GM23248 (cell line): ENCODE results near the gene NEB. TPM values are rescaled to one million over a fixed set of nuclear protein-coding genes. Genes with fewer than 3 reads are reported as not detected.

Source experiments
- DNase-seq: peaks from one replicate; pipeline ENCODE4 v3.0.0-alpha.2; 2015
- H2AFZ ChIP-seq: fragments of 200-600 bp; sonication (generic); 2 replicates; pipeline ENCODE4 v1.6.1; 2016; ENCODE audit warnings: antibody characterized with exemption
- H3F3A ChIP-seq: fragments of 200-600 bp; sonication (generic); 2 replicates; pipeline ENCODE4 v1.6.1; 2016; ENCODE audit warnings: mild to moderate bottlenecking, antibody characterized with exemption, mixed run types; ENCODE audit not compliant: insufficient read depth
- H3K27ac ChIP-seq: fragments of 200-600 bp; sonication (generic); 2 replicates; pipeline ENCODE4 v1.5.1; 2016; ENCODE audit warnings: mild to moderate bottlenecking
- H3K27me3 ChIP-seq: fragments of 200-600 bp; sonication (generic); replicated peaks from 2 replicates; pipeline ENCODE4 v1.6.1; 2016; ENCODE audit warnings: mild to moderate bottlenecking; ENCODE audit not compliant: insufficient read depth
- H3K36me3 ChIP-seq: fragments of 200-600 bp; sonication (generic); 2 replicates; pipeline ENCODE4 v1.6.1; 2016; ENCODE audit warnings: low read depth, mild to moderate bottlenecking
- H3K4me1 ChIP-seq: fragments of 200-600 bp; sonication (generic); 2 replicates; pipeline ENCODE4 v1.6.1; 2016; ENCODE audit warnings: mild to moderate bottlenecking; ENCODE audit not compliant: insufficient read depth
- H3K4me2 ChIP-seq: fragments of 200-600 bp; sonication (generic); one replicate; pipeline ENCODE4 v1.6.1; 2016; ENCODE audit warnings: mild to moderate bottlenecking; ENCODE audit not compliant: unreplicated experiment
- H3K4me3 ChIP-seq: fragments of 200-600 bp; sonication (generic); 2 replicates; pipeline ENCODE4 v1.5.1; 2016; ENCODE audit warnings: mild to moderate bottlenecking
- H3K79me2 ChIP-seq: fragments of 200-600 bp; sonication (generic); 2 replicates; pipeline ENCODE4 v1.6.1; 2016; ENCODE audit warnings: mild to moderate bottlenecking; ENCODE audit not compliant: insufficient read depth
- H3K9ac ChIP-seq: fragments of 200-600 bp; sonication (generic); 2 replicates; pipeline ENCODE4 v1.6.1; 2016; ENCODE audit warnings: mild to moderate bottlenecking
- H3K9me2 ChIP-seq: fragments of 200-600 bp; sonication (generic); 2 replicates; pipeline ENCODE4 v1.6.1; 2016; ENCODE audit warnings: mixed run types, mild to moderate bottlenecking, moderate library complexity; ENCODE audit not compliant: insufficient read depth
- H3K9me3 ChIP-seq: fragments of 200-600 bp; sonication (generic); one replicate; pipeline ENCODE4 v1.6.1; 2017; ENCODE audit warnings: low read depth
- H4K20me1 ChIP-seq: fragments of 200-600 bp; sonication (generic); 2 replicates; pipeline ENCODE4 v1.6.0; 2016; ENCODE audit not compliant: insufficient read depth
- EZH2 ChIP-seq: fragments of 200-600 bp; sonication (generic); IDR thresholded peaks from 2 replicates; pipeline ENCODE4 v1.6.1; 2018; ENCODE audit warnings: antibody characterized with exemption, mild to moderate bottlenecking; ENCODE audit not compliant: insufficient read depth, poor library complexity, severe bottlenecking
- EZH2phosphoT487 ChIP-seq: fragments of 200-600 bp; sonication (generic); IDR thresholded peaks from 2 replicates; pipeline ENCODE4 v1.6.1; 2018; ENCODE audit warnings: antibody characterized with exemption, moderate library complexity, mild to moderate bottlenecking, low read depth; ENCODE audit not compliant: insufficient read depth
- WGBS, 2 experiments: methylation state at CpG; one replicate each; pipeline ENCODE4 v1.1.6; 2015 to 2017; ENCODE audit warnings: low lambda C conversion rate in 2 of 2, low coverage in 1 of 2; ENCODE audit errors: missing lambda C conversion rate in 2 of 2; 5-methylcytosine and 5-hydroxymethylcytosine counted together
- in situ Hi-C: fragments of 300-500 bp; cut with MboI; formaldehyde crosslinking; loops from 2 replicates; pipeline ENCODE4 v1.15.0; 2020
- polyA plus RNA-seq: library from polyadenylated mRNA; unstranded; fragments of >200 nt; fragmentation: Nextera tagmentation; extraction: Ambion mirVana; gene quantifications from 2 replicates; pipeline ENCODE4 v1.2.1, GENCODE V29; 2016
- total RNA-seq: library from RNA; depleted of rRNA; stranded (reverse); fragments of >200 nt; shearing (Covaris generic); gene quantifications from 2 replicates; pipeline ENCODE4 v1.2.3, GENCODE V29; 2014

Gene NEB
- total and polyA plus RNA-seq, 2 experiments from 2014 or later, result 0.11 to 1.5 TPM

DNA sequence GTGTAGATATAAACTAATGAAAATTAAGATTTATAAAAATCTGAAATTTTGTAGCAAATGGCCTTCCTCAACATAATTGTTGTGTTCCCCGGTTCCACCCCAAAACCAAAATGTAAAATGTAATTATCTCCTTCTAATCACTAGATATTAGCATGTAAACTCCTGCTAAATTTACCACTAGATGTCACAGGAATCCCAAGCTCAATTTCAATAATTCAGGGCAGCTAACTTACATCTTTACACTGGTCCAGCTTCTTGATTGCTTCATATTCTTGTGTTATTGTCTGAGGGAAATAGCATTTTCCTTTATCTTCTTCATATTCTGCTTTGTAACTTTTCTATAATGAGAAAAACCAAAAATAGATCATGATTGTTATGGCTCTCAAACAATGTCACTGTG lies 42.6 kb downstream of the NEB start:
- Histone ChIP-seq H4K20me1 (no peaks in the 10 kb centered on the region), H3K9me3 (no peaks in the 10 kb centered on the region), H3F3A (no peaks in the 10 kb centered on the region), H3K4me1 (no peaks in the 10 kb centered on the region), H3K4me3 (no peak overlapping the region), H3K36me3 (no peaks in the 10 kb centered on the region), H2AFZ (no peak overlapping the region), H3K79me2 (no peaks in the 10 kb centered on the region), H3K27ac (no peak overlapping the region), H3K27me3 (no peaks in the 10 kb centered on the region), H3K4me2 (no peak overlapping the region), H3K9me2 (no peaks in the 10 kb centered on the region), H3K9ac (no peak overlapping the region)
- in situ Hi-C loops, result no loop called here
- 80 to 91% methylated on average over 1 of the region's 1 CpG for WGBS, 2 experiments
- DNase-seq, result no peak
- TF ChIP-seq EZH2phosphoT487, result no peak
- TF ChIP-seq EZH2, result no peak

DNA sequence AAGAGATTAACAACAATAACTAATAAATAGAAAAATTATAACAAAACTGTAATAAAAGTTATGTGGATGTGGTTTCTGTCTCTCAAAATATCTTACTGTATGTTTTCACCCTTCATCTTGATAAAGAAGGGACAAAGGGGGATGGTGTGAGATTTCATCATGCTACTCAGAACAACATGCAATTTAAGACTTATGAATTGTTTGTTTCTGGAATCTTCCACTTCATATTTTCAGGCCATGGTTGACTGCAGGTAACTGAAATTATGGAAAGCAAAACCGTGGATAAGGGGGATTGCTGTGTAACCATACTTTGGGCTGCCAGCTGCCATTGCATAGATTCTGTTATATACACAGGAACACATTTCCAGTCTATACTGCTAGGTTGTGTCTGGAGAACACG lies 45.6 kb downstream of the NEB start:
- H4K20me1 ChIP-seq, result no peaks in the 10 kb centered on the region
- WGBS, 2 experiments, result 49 to 57% methylated on average over 2 of the region's 2 CpGs
- in situ Hi-C loops, result no loop called here

DNA sequence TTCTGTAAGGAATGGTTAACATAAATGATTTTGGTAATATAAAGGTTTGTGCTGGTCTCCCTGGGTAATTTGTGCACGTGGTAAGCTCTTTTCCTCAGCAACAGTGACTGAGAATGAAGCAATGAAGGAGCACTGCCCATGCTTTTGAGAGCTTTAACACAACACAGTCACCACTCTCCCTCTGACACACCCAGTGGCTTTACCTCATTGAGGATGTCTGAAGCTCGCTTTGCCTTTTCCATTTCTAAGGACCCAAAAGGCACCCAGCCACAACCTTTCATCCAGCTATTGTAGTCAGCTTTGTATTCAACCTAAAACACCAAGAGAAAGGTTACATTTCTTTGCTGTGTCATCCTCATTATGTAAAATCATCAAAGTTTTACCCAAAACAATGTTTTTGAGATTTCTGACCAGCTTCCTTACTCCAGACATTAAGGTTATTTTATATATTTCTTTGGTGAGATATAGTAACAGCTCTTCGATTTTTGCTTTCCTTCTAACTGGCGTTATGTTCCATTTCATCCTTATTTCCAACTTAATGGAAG lies 51.7 kb downstream of the NEB start:
- Histone ChIP-seq H4K20me1 (no peaks in the 10 kb centered on the region), H3K9me2 (no peaks in the 10 kb centered on the region), H3K27me3 (no peaks in the 10 kb centered on the region), H3K79me2 (no peaks in the 10 kb centered on the region), H3K9ac (no peak overlapping the region), H3K4me2 (no peak overlapping the region), H3K4me1 (no peaks in the 10 kb centered on the region), H3F3A (no peaks in the 10 kb centered on the region), H3K36me3 (no peaks in the 10 kb centered on the region), H2AFZ (no peak overlapping the region), H3K4me3 (no peak overlapping the region), H3K27ac (no peak overlapping the region), H3K9me3 (no peaks in the 10 kb centered on the region)
- 41 to 49% methylated on average over 4 of the region's 4 CpGs for WGBS, 2 experiments
- no peak for DNase-seq
- in situ Hi-C loops, result no loop called here
- TF ChIP-seq EZH2phosphoT487 (no peak), EZH2 (no peak)

More for the DNA sequence above, 45.6 kb downstream of the NEB start:
- DNase-seq, result no peak
- H3F3A ChIP-seq, result no peaks in the 10 kb centered on the region
- H3K27ac ChIP-seq, result no peak overlapping the region
- no peak overlapping the region for H3K4me2 ChIP-seq
- H3K9me2 ChIP-seq, result no peaks in the 10 kb centered on the region
- H3K4me3 ChIP-seq, result no peak overlapping the region
- H3K27me3 ChIP-seq, result no peaks in the 10 kb centered on the region
- H3K36me3 ChIP-seq, result no peaks in the 10 kb centered on the region
- TF ChIP-seq EZH2, result no peak
- TF ChIP-seq EZH2phosphoT487, result no peak
- H3K9me3 ChIP-seq, result no peaks in the 10 kb centered on the region
- H2AFZ ChIP-seq, result no peak overlapping the region
- H3K4me1 ChIP-seq, result no peaks in the 10 kb centered on the region
- H3K9ac ChIP-seq, result no peak overlapping the region
- no peaks in the 10 kb centered on the region for H3K79me2 ChIP-seq

DNA sequence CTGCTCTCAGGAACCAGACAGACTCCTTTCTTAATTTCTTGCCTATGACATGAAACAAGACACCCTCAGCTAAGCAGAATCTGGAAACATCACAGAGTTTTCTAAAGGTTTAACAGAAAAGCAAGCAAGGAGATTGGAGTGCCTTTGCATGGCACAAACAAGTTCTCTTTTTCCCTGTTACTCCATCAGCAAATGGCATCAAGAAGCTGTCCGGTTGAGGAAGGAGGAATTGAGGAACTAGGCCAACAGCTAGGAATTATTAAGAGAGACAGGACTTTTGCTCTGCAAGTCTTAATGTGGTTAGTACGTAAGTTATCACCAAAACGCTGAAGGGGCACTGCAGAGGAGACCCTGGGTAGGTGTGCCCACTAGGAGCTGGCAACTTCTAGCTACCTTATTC lies 53.2 kb downstream of the NEB start:
- H3K9me2 ChIP-seq, result no peaks in the 10 kb centered on the region

DNA sequence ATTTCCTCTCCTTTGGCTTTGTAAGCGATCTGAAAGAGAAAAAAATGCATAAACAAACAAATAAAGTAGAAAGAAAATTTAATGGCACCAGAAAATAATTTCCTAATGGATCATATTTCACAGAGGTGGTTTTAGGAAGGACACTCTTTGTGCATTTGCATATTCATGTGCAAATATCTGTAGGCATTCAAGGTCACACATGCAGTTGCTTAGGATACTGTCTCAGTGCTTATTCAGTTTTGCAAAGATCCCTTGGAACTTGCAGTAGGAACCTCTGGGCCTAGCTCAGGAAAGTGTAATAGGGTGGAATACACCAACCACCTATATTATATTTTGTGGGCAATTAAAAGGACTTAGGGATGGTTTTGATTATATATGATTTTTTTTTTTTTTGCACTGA lies 54.3 kb downstream of the NEB start:
- Histone ChIP-seq H3K27me3 (no peaks in the 10 kb centered on the region), H3K4me3 (no peak overlapping the region), H3K4me2 (no peak overlapping the region), H3K9me2 (no peaks in the 10 kb centered on the region), H3K4me1 (no peaks in the 10 kb centered on the region), H3K79me2 (no peaks in the 10 kb centered on the region), H4K20me1 (no peaks in the 10 kb centered on the region), H3K9me3 (no peaks in the 10 kb centered on the region), H3K27ac (no peak overlapping the region), H2AFZ (no peak overlapping the region), H3F3A (no peaks in the 10 kb centered on the region), H3K36me3 (no peaks in the 10 kb centered on the region), H3K9ac (no peak overlapping the region)
- no peak for DNase-seq
- WGBS, 2 experiments, result 60 to 83% methylated on average over 1 of the region's 1 CpG
- TF ChIP-seq EZH2phosphoT487 (no peak), EZH2 (no peak)
- in situ Hi-C loops, result no loop called here

More for the DNA sequence above, 53.2 kb downstream of the NEB start:
- no peak overlapping the region for H3K4me3 ChIP-seq
- no peak overlapping the region for H3K4me2 ChIP-seq
- H3K9me3 ChIP-seq, result no peaks in the 10 kb centered on the region
- H3K79me2 ChIP-seq, result no peaks in the 10 kb centered on the region
- no peak overlapping the region for H3K9ac ChIP-seq
- DNase-seq, result no peak
- no peaks in the 10 kb centered on the region for H3K4me1 ChIP-seq
- TF ChIP-seq EZH2 (no peak), EZH2phosphoT487 (no peak)
- H3F3A ChIP-seq, result no peaks in the 10 kb centered on the region
- no peaks in the 10 kb centered on the region for H3K36me3 ChIP-seq
- H4K20me1 ChIP-seq, result no peaks in the 10 kb centered on the region
- no peak overlapping the region for H2AFZ ChIP-seq
- WGBS, 2 experiments, result 77 to 79% methylated on average over 3 of the region's 3 CpGs
- H3K27ac ChIP-seq, result no peak overlapping the region
- in situ Hi-C loops, result no loop called here
- no peaks in the 10 kb centered on the region for H3K27me3 ChIP-seq
